WTC11 (cell line): ENCODE measurements around the gene PYGL. TPM values are rescaled to one million over a fixed set of nuclear protein-coding genes. Genes with fewer than 3 reads are reported as not detected.

Source experiments
- ATAC-seq: fragments of 200-7000 bp; cut with Tn5 transposase; 2 replicates; pipeline ENCODE4 v1.10.0; 2021; ENCODE audit warnings: mild to moderate bottlenecking, moderate library complexity
- CTCF ChIA-PET: fragments of 300-600 bp; sonication (Branson Sonifier 250); formaldehyde crosslinking; loops from one replicate; lab custom pipeline; 2021; ENCODE audit warnings: antibody characterized with exemption; lab: Charles Lee
- POLR2A ChIA-PET: fragments of 350-600 bp; sonication (Branson Sonifier 250); formaldehyde crosslinking; loops from one replicate; lab custom pipeline; 2021; ENCODE audit warnings: antibody characterized with exemption; lab: Charles Lee
- DNase-seq: peaks from one replicate; pipeline ENCODE4 v3.0.0; 2021; ENCODE audit warnings: low spot score
- H3K27ac Mint-ChIP-seq: 2 replicates; pipeline ENCODE4 v1.8.0; 2021; ENCODE audit warnings: mixed read lengths
- H3K27me3 Mint-ChIP-seq: 2 replicates; pipeline ENCODE4 v1.8.0; 2021; ENCODE audit warnings: low read depth, mild to moderate bottlenecking, moderate library complexity, mixed read lengths
- H3K36me3 Mint-ChIP-seq: 2 replicates; pipeline ENCODE4 v1.8.0; 2021; ENCODE audit warnings: mixed read lengths
- H3K4me1 Mint-ChIP-seq: 2 replicates; pipeline ENCODE4 v1.8.0; 2022; ENCODE audit warnings: mixed read lengths
- H3K4me3 Mint-ChIP-seq: 2 replicates; pipeline ENCODE4 v1.8.0; 2021; ENCODE audit warnings: mild to moderate bottlenecking, moderate library complexity, mixed read lengths
- H3K9me3 Mint-ChIP-seq: 2 replicates; pipeline ENCODE4 v1.8.0; 2021; ENCODE audit warnings: mixed read lengths
- ATF1 ChIP-seq: sonication (generic); formaldehyde crosslinking; IDR thresholded peaks from 2 replicates; pipeline ENCODE4 v1.8.1; 2023; ENCODE audit warnings: mild to moderate bottlenecking, moderate library complexity, missing genetic modification reagents
- ATF2 ChIP-seq: sonication (generic); formaldehyde crosslinking; IDR thresholded peaks from 2 replicates; pipeline ENCODE4 v1.8.1; 2022; ENCODE audit warnings: low read depth, missing genetic modification reagents, borderline replicate concordance
- ATF3 ChIP-seq: sonication (generic); formaldehyde crosslinking; conservative IDR thresholded peaks from 2 replicates; pipeline ENCODE4 v1.8.1; 2022; ENCODE audit warnings: mild to moderate bottlenecking, missing genetic modification reagents
- CREB1 ChIP-seq: sonication (generic); formaldehyde crosslinking; IDR thresholded peaks from 2 replicates; pipeline ENCODE4 v1.8.0; 2023; ENCODE audit warnings: mild to moderate bottlenecking, missing genetic modification reagents
- CREM ChIP-seq: sonication (generic); formaldehyde crosslinking; IDR thresholded peaks from 2 replicates; pipeline ENCODE4 v1.8.1; 2022; ENCODE audit warnings: mild to moderate bottlenecking, missing genetic modification reagents, moderate library complexity
- E2F4 ChIP-seq: sonication (generic); formaldehyde crosslinking; IDR thresholded peaks from 2 replicates; pipeline ENCODE4 v1.8.1; 2022; ENCODE audit warnings: low read depth, mild to moderate bottlenecking, moderate library complexity, missing genetic modification reagents, borderline replicate concordance
- E2F5 ChIP-seq: sonication (generic); formaldehyde crosslinking; IDR thresholded peaks from 2 replicates; pipeline ENCODE4 v1.8.1; 2022; ENCODE audit warnings: mild to moderate bottlenecking, moderate library complexity, missing genetic modification reagents
- FOXJ3 ChIP-seq: sonication (generic); formaldehyde crosslinking; IDR thresholded peaks from 2 replicates; pipeline ENCODE4 v1.9.0; 2021; ENCODE audit warnings: missing genetic modification reagents, mild to moderate bottlenecking, borderline replicate concordance
- FOXP1 ChIP-seq: sonication (generic); formaldehyde crosslinking; IDR thresholded peaks from 2 replicates; pipeline ENCODE4 v1.8.0; 2022; ENCODE audit warnings: missing genetic modification reagents, mild to moderate bottlenecking, moderate library complexity, borderline replicate concordance
- GTF2I ChIP-seq: fragments of 250-450 bp; sonication (Bioruptor Pico); conservative IDR thresholded peaks from 2 replicates; pipeline ENCODE4 v1.4.0; 2021; ENCODE audit warnings: mild to moderate bottlenecking
- IRF1 ChIP-seq: sonication (generic); formaldehyde crosslinking; IDR thresholded peaks from 2 replicates; pipeline ENCODE4 v1.8.0; 2023; ENCODE audit warnings: missing genetic modification reagents
- NFYB ChIP-seq: sonication (generic); formaldehyde crosslinking; conservative IDR thresholded peaks from 2 replicates; pipeline ENCODE4 v1.8.0; 2022; ENCODE audit warnings: low read depth, missing genetic modification reagents
- PREB ChIP-seq: sonication (generic); formaldehyde crosslinking; IDR thresholded peaks from 2 replicates; pipeline ENCODE4 v1.8.1; 2022; ENCODE audit warnings: mild to moderate bottlenecking, missing genetic modification reagents, moderate library complexity, borderline replicate concordance
- RELA ChIP-seq: sonication (generic); formaldehyde crosslinking; IDR thresholded peaks from 2 replicates; pipeline ENCODE4 v1.8.1; 2022; ENCODE audit warnings: missing genetic modification reagents, mild to moderate bottlenecking, borderline replicate concordance
- RORB ChIP-seq: fragments of 250-450 bp; sonication (Bioruptor Pico); IDR thresholded peaks from 2 replicates; pipeline ENCODE4 v1.9.0; 2021; ENCODE audit warnings: mild to moderate bottlenecking
- SOX15 ChIP-seq: fragments of 250-450 bp; sonication (Bioruptor Pico); IDR thresholded peaks from 2 replicates; pipeline ENCODE4 v1.9.0; 2021; ENCODE audit warnings: mild to moderate bottlenecking
- STAT6 ChIP-seq: sonication (generic); formaldehyde crosslinking; conservative IDR thresholded peaks from 2 replicates; pipeline ENCODE4 v1.8.1; 2023; ENCODE audit warnings: mild to moderate bottlenecking, low read depth, missing genetic modification reagents, moderate library complexity
- TEAD1 ChIP-seq: sonication (generic); formaldehyde crosslinking; IDR thresholded peaks from 2 replicates; pipeline ENCODE4 v1.8.0; 2022; ENCODE audit warnings: mild to moderate bottlenecking, missing genetic modification reagents
- USF2 ChIP-seq: sonication (generic); formaldehyde crosslinking; IDR thresholded peaks from 2 replicates; pipeline ENCODE4 v1.8.1; 2023; ENCODE audit warnings: mild to moderate bottlenecking, missing genetic modification reagents, moderate library complexity
- ZBTB21 ChIP-seq: sonication (generic); formaldehyde crosslinking; IDR thresholded peaks from 2 replicates; pipeline ENCODE4 v1.8.1; 2023; ENCODE audit warnings: mild to moderate bottlenecking, missing genetic modification reagents, borderline replicate concordance
- ZBTB43 ChIP-seq: sonication (generic); formaldehyde crosslinking; IDR thresholded peaks from 2 replicates; pipeline ENCODE4 v1.8.1; 2023; ENCODE audit warnings: mild to moderate bottlenecking, missing genetic modification reagents
- ZNF138 ChIP-seq: sonication (generic); formaldehyde crosslinking; conservative IDR thresholded peaks from 2 replicates; pipeline ENCODE4 v1.8.1; 2022; ENCODE audit warnings: mild to moderate bottlenecking, moderate library complexity, missing genetic modification reagents
- ZNF232 ChIP-seq: sonication (generic); formaldehyde crosslinking; IDR thresholded peaks from 2 replicates; pipeline ENCODE4 v1.8.0; 2022; ENCODE audit warnings: mild to moderate bottlenecking, missing genetic modification reagents
- ZNF263 ChIP-seq: sonication (generic); formaldehyde crosslinking; IDR thresholded peaks from 2 replicates; pipeline ENCODE4 v1.8.1; 2022; ENCODE audit warnings: low read depth, mild to moderate bottlenecking, moderate library complexity, missing genetic modification reagents
- ZNF317 ChIP-seq: sonication (generic); formaldehyde crosslinking; IDR thresholded peaks from 2 replicates; pipeline ENCODE4 v1.8.1; 2023; ENCODE audit warnings: low read depth, mild to moderate bottlenecking, moderate library complexity, missing genetic modification reagents, borderline replicate concordance
- ZNF423 ChIP-seq: fragments of 250-450 bp; sonication (Bioruptor Pico); IDR thresholded peaks from 2 replicates; pipeline ENCODE4 v2.1.2; 2022; ENCODE audit warnings: mild to moderate bottlenecking, moderate library complexity
- total RNA-seq: library from RNA; stranded (reverse); gene quantifications from 3 replicates; pipeline ENCODE4 v1.2.3, GENCODE V29; 2021

PYGL gene
- total RNA-seq, 1 experiment from 2014 or later: 81.0 TPM

- TF ChIP-seq FOXJ3 (CRISPR knock-in tag) (no peak), IRF1 (CRISPR knock-in tag) (no peak), ZNF317 (CRISPR knock-in tag) (no peak), ZBTB21 (CRISPR knock-in tag) (no peak), ZBTB43 (CRISPR knock-in tag) (no peak), RORB (CRISPR knock-in tag) (no peak), E2F4 (no peak), ZNF232 (no peak)
These were observed 12.1 kb downstream of the PYGL start (continued) for GRCh38 chr14:50932156-50932555.

- ATAC-seq: no peak
- no peaks in the 10 kb centered on the region for H3K9me3 Mint-ChIP-seq
- TF ChIP-seq CREB1 (CRISPR knock-in tag) (no peak), TEAD1 (CRISPR knock-in tag) (no peak), GTF2I (CRISPR knock-in tag) (no peak), RORB (CRISPR knock-in tag) (no peak), ATF3 (CRISPR knock-in tag) (no peak), CREM (CRISPR knock-in tag) (no peak), ZBTB21 (CRISPR knock-in tag) (no peak), ZNF138 (CRISPR knock-in tag) (no peak), NFYB (CRISPR knock-in tag) (no peak), SOX15 (CRISPR knock-in tag) (no peak), ATF1 (CRISPR knock-in tag) (no peak), ZNF423 (no peak), FOXP1 (no peak), RELA (CRISPR knock-in tag) (no peak), ZNF263 (CRISPR knock-in tag) (no peak), STAT6 (no peak), ATF2 (CRISPR knock-in tag) (no peak), E2F5 (CRISPR knock-in tag) (no peak), USF2 (CRISPR knock-in tag) (no peak), PREB (no peak)
- TF ChIP-seq, all 79 proteins: peak for 0
- Mint-ChIP-seq H3K27ac (no peak overlapping the region), H3K4me3 (no peak overlapping the region), H3K36me3 (peaks cover 67% of the 10 kb centered on the region), H3K27me3 (no peaks in the 10 kb centered on the region), H3K4me1 (no peaks in the 10 kb centered on the region)
- DNase-seq: no peak
- POLR2A ChIA-PET: no interaction called here
- CTCF ChIA-PET: no interaction called here
These were observed 12.7 kb downstream of the PYGL start for GRCh38 chr14:50931559-50931958.
